GM12878 (cell line): ENCODE results near the gene ATL1.

ENCODE experiments used
- ATF3 ChIP-seq: IDR thresholded peaks from 2 replicates; pipeline ENCODE4 v1.6.1; 2011; ENCODE audit warnings: low read depth, mild to moderate bottlenecking, low read length, moderate library complexity, borderline replicate concordance; ENCODE audit errors: extremely low read depth
- CHD4 ChIP-seq: fragments of 200-600 bp; sonication (generic); IDR thresholded peaks from 2 replicates; pipeline ENCODE4 v1.6.1; 2016; ENCODE audit warnings: mild to moderate bottlenecking
- CTCF ChIP-seq, 3 experiments: IDR thresholded peaks in 2 of 3; conservative IDR thresholded peaks in 1 of 3; 2 replicates each; pipeline ENCODE4 v1.5.1; 2011; ENCODE audit warnings: low read depth in 3 of 3, low read length in 3 of 3, mild to moderate bottlenecking in 3 of 3, control low read depth in 2 of 3, moderate library complexity in 2 of 3, inconsistent platforms in 1 of 3, mixed read lengths in 1 of 3; ENCODE audit not compliant: control insufficient read depth in 2 of 3, insufficient read depth in 1 of 3; ENCODE audit errors: extremely low read depth in 1 of 3
- EED ChIP-seq: sonication (generic); IDR thresholded peaks from 2 replicates; pipeline ENCODE4 v1.6.1; 2016; ENCODE audit warnings: antibody characterized with exemption, low read depth
- ETV6 ChIP-seq, 2 experiments: fragments of 450-650 bp in 1 of 2; IDR thresholded peaks in 1 of 2; conservative IDR thresholded peaks in 1 of 2; 2 replicates each; pipeline ENCODE4 v1.6.1; 2014; ENCODE audit warnings: antibody characterized with exemption in 1 of 2, borderline replicate concordance in 1 of 2, low read depth in 1 of 2, mild to moderate bottlenecking in 1 of 2, moderate library complexity in 1 of 2
- MXI1 ChIP-seq: fragments of 150-350 bp; IDR thresholded peaks from 2 replicates; pipeline ENCODE4 v1.6.1; 2011; ENCODE audit warnings: low read depth, mild to moderate bottlenecking, inconsistent platforms, low read length, improper control_type of control experiment
- PAX5 ChIP-seq: IDR thresholded peaks from 2 replicates; pipeline ENCODE4 v1.6.1; 2011; ENCODE audit warnings: low read depth, low read length, borderline replicate concordance
- TAF1 ChIP-seq: IDR thresholded peaks from 2 replicates; pipeline ENCODE4 v1.6.1; 2011; ENCODE audit warnings: mild to moderate bottlenecking, low read depth, low read length, borderline replicate concordance

- TF ChIP-seq MXI1 (no peak), TAF1 (no peak), ETV6 (conservative IDR thresholded peaks at IDR 0.05 in 1 of 2, IDR thresholded peaks at IDR 0.05 in 1 of 2; ENCODE audit: borderline replicate concordance in 1 of 2, low read depth in 1 of 2) (no peak), CTCF (IDR thresholded peaks at IDR 0.05 in 2 of 3, conservative IDR thresholded peaks at IDR 0.05 in 1 of 3; ENCODE audit: control insufficient read depth in 2 of 3, extremely low read depth in 1 of 3, insufficient read depth in 1 of 3, low read depth in 3 of 3, low read length in 3 of 3) (no peak), EED (no peak), ATF3 (no peak), CHD4 (no peak), PAX5 (no peak)
Observed at GRCh38 chr14:50679674-50680073, 119.7 kb downstream of the ATL1 start.
